Eye (tissue), 1 donor: Measurements from ENCODE around the gene RMDN2.

Experiments used
- DNase-seq: peaks from one replicate; pipeline ENCODE4 v3.0.0-alpha.2; 2015

Gene RMDN2

GRCh38 chr2:37925063-37925897 is at the start of gene RMDN2:
Gene RMDN2, plus strand, starts transcription at chr2:37925287. Its CDS starts 3,991 bp downstream, at chr2:37929278.
- peak; percentile 97 for DNase-seq

- DNase-seq, result no peak
These were observed 49.6 kb upstream of the RMDN2 start for GRCh38 chr2:37875403-37875906.

GRCh38 chr2:37876227-37876626 is 48.9 kb upstream of the RMDN2 start:
- DNase-seq, result no peak

GRCh38 chr2:37877457-37878315 is 47.4 kb upstream of the RMDN2 start:
- DNase-seq, result peak; percentile 94

- no peak for DNase-seq
These were observed 46.6 kb upstream of the RMDN2 start for GRCh38 chr2:37878536-37878935.

GRCh38 chr2:37880551-37880950 is 44.5 kb upstream of the RMDN2 start:
- DNase-seq, result no peak

- DNase-seq, result no peak
These were observed 43.7 kb upstream of the RMDN2 start for GRCh38 chr2:37881397-37881796.

- no peak for DNase-seq
These were observed 43.1 kb upstream of the RMDN2 start for GRCh38 chr2:37882036-37882435.

- no peak for DNase-seq
These were observed 41.6 kb upstream of the RMDN2 start for GRCh38 chr2:37883518-37883917.

GRCh38 chr2:37885329-37885993 is 39.6 kb upstream of the RMDN2 start:
- DNase-seq, result no peak

- no peak for DNase-seq
These were observed 38.3 kb upstream of the RMDN2 start for GRCh38 chr2:37886745-37887144.

- DNase-seq, result no peak
These were observed 37.8 kb upstream of the RMDN2 start for GRCh38 chr2:37887286-37887685.

GRCh38 chr2:37890893-37891495 is 34.1 kb upstream of the RMDN2 start:
- peak; percentile 89 for DNase-seq

- DNase-seq, result no peak
These were observed 33.1 kb upstream of the RMDN2 start for GRCh38 chr2:37891846-37892435.

- no peak for DNase-seq
These were observed 32.5 kb upstream of the RMDN2 start for GRCh38 chr2:37892436-37893114.

- DNase-seq, result no peak
These were observed 31.8 kb upstream of the RMDN2 start for GRCh38 chr2:37893327-37893726.

GRCh38 chr2:37894047-37894446 is 31.0 kb upstream of the RMDN2 start:
- DNase-seq, result no peak

- DNase-seq, result no peak
These were observed 30.5 kb upstream of the RMDN2 start for GRCh38 chr2:37894601-37895000.

GRCh38 chr2:37895140-37895539 is 29.9 kb upstream of the RMDN2 start:
- DNase-seq, result no peak

GRCh38 chr2:37896319-37896718 is 28.8 kb upstream of the RMDN2 start:
- DNase-seq, result no peak

- no peak for DNase-seq
These were observed 27.6 kb upstream of the RMDN2 start for GRCh38 chr2:37897511-37897910.

- no peak for DNase-seq
These were observed 26.6 kb upstream of the RMDN2 start for GRCh38 chr2:37898448-37898847.
